NCI-H1436 (cell line): Measurements from ENCODE around the gene APOBEC3B.
"Not testable (repeated sequence)": the region's sequence is repeated elsewhere in the genome, so short reads cannot be mapped to it uniquely, and the experiment has no call there.

Source experiments
- DNase-seq: peaks from one replicate; lab custom pipeline; 2025; lab: John Stamatoyannopoulos, UW

The APOBEC3B gene

GRCh38 chr22:38981992-38982927, at the start of gene APOBEC3B:
TSS of gene APOBEC3B (plus strand) at chr22:38982347. CDS start at chr22:38982454, 107 bp downstream.
- DNase-seq, result peak; percentile 23

- DNase-seq, result peak; percentile 91
Observed at GRCh38 chr22:38935023-38935422, 47.1 kb upstream of the APOBEC3B start.

DNA sequence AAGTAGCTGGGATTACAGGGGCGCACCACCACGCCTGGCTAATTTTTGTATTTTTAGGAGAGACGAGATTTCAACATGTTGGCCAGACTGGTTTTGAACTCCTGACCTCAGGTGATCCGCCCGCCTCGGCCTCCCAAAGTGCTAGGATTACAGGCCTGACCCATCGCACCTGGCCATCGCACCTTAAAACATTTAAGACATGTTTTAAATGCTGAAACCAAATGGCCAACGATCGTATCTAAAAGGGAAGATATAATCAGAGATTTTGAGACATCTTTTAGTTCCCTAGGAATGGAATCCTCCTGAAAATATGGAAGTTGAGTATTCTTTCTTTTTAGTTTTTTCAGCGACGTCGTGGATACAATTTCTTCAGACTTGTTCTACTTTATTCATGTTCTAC, 46.5 kb upstream of the APOBEC3B start:
- DNase-seq, result no peak

- DNase-seq, result no peak
Observed at GRCh38 chr22:38936562-38936961, 45.6 kb upstream of the APOBEC3B start.

- DNase-seq, result no peak
Observed at GRCh38 chr22:38937036-38937435, 45.1 kb upstream of the APOBEC3B start.

DNA sequence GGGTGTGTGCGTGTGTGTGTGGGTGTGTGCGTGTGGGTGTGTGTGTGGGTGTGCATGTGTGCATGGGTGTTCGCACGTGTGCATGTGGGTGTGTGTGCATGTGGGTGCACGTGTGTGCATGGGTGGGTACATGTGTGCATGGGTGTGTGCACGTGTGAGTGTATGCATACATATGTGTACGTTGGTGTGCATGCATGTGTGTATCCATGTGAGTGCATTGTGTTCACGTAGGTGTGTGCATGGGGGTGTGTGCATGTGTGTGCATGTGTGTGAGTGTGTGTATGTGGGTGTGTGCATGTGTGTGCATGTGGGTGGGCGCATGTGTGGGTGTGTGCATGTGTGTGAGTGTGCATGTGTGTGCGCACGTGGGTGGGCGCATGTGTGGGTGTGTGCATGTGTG, 44.6 kb upstream of the APOBEC3B start:
- DNase-seq, result no peak

- DNase-seq, result no peak
Observed at GRCh38 chr22:38938221-38938620, 43.9 kb upstream of the APOBEC3B start.

- no peak for DNase-seq
Observed at GRCh38 chr22:38938925-38939324, 43.2 kb upstream of the APOBEC3B start.

DNA sequence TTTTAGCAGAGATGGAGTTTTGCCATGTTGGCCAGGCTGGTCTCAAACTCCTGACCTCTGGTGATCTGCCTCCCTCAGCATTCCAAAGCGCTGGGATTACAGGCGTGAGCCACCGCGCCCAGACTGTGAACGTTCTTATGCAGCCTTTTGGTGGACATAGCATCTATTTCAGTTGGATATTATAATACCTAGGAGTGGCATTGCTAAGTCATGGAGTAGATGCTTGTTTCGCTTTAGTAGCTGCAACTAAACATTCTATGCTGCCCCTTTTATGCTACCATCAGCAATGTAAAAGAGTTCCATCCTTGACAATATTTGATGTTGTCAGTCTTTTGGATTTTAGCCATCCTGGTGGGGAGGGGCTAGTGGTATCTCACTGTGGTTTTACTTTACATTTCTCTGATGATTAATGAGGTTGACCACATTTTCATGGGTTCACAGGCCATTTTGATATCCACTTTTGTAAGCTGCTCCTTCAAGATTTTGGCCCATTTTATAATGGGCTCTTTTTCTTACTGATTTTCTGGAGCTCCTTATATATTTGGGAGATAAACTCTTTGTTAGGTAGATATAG, 41.2 kb upstream of the APOBEC3B start:
- DNase-seq, result no peak

GRCh38 chr22:38941488-38941987, 40.6 kb upstream of the APOBEC3B start:
- DNase-seq, result no peak

GRCh38 chr22:38942702-38943101, 39.4 kb upstream of the APOBEC3B start:
- DNase-seq, result no peak

DNA sequence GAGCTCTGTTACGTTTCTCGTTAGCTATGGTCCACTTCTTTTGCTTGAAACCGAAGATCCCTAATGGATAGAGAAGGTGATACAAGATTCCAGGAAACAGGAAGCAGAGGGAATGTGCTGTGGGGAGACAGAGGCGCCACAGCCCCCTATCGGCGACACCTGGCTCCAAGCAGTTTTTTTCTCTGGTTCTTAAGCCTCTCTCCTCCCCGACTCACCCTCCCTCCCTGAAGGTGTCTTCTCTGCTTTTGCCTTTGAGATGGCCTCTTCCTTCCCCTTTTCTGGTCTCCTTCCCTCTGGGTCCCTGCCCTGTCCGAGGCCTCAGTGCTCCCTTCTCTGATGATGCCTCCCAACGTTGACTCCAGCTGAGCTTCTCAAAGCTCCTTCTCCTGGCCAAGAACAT, 38.9 kb upstream of the APOBEC3B start:
- DNase-seq, result no peak

GRCh38 chr22:38943882-38944281, 38.3 kb upstream of the APOBEC3B start:
- no peak for DNase-seq

GRCh38 chr22:38944653-38945052, 37.5 kb upstream of the APOBEC3B start:
- no peak for DNase-seq

DNA sequence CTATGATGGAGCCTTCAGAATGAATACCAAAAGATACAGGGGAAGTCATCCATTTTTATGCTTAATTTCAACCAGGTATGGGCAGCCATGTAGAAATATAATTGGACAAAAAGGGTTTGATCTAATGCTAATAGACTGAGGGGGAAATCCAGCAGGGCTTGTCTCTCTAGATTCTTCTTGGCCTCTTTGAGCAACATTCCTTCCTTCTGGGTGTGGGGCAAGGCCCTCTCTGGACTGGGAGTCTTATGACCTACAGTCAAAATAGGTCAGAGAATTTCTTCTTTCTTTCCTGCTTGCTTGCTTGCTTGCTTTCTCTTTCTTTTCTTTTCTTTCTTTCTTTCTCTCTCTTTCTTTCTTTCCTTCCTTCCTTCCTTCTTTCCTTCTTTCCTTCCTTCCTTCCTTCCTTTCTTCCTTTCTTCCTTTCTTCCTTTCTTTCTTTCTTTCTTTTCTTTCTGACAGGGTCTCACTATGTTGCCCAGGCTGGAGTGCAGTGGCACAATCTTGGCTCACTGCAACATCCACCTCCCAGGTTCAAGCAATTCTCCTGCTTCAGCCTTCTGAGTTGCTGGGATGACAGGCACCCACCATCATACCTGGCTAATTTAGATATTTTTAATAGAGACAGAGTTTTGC, 36.3 kb upstream of the APOBEC3B start:
- DNase-seq, result not testable (repeated sequence)

- DNase-seq, result no peak
Observed at GRCh38 chr22:38946771-38947170, 35.4 kb upstream of the APOBEC3B start.

GRCh38 chr22:38947321-38948140, 34.6 kb upstream of the APOBEC3B start:
- no peak for DNase-seq

- DNase-seq, result no peak
Observed at GRCh38 chr22:38948181-38948940, 33.8 kb upstream of the APOBEC3B start.

GRCh38 chr22:38949889-38950405, 32.2 kb upstream of the APOBEC3B start:
- DNase-seq, result no peak

- no peak for DNase-seq
Observed at GRCh38 chr22:38950527-38951295, 31.4 kb upstream of the APOBEC3B start.
